ENCODE measurements around the gene DOK6. TPM values are rescaled to one million over a fixed set of nuclear protein-coding genes. Genes with fewer than 3 reads are reported as not detected.

DOK6 gene
- total RNA-seq, 1 experiment from 2014 or later = not detected

- H3K27ac Mint-ChIP-seq (ENCODE audit: unreplicated experiment) = no peak overlapping the region
- no TSS peak for BruUV-seq (replicated peaks)
- no peaks in the 10 kb centered on the region for H3K36me3 Mint-ChIP-seq (ENCODE audit: insufficient read depth, unreplicated experiment)
- H3K9me3 Mint-ChIP-seq (ENCODE audit: low read depth, unreplicated experiment) = no peaks in the 10 kb centered on the region
- intact Hi-C loops (cut with micrococcal nuclease; ENCODE audit: unreplicated experiment) = no loop called here
- no peak for DNase-seq
- H3K27me3 Mint-ChIP-seq (ENCODE audit: unreplicated experiment) = no peaks in the 10 kb centered on the region
- H3K4me3 Mint-ChIP-seq (ENCODE audit: low read depth, unreplicated experiment) = no peak overlapping the region
- no peak for TF ChIP-seq CTCF (IDR thresholded peaks at IDR 0.05; ENCODE audit: unreplicated experiment)
- H3K4me1 Mint-ChIP-seq (ENCODE audit: low read depth, unreplicated experiment) = no peaks in the 10 kb centered on the region
- CTCF ChIA-PET = no interaction called here
Measured at GRCh38 chr18:69697689-69698088, 297.0 kb downstream of the DOK6 start.

- BruUV-seq (replicated peaks) = no TSS peak
- H3K4me1 Mint-ChIP-seq (ENCODE audit: low read depth, unreplicated experiment) = no peaks in the 10 kb centered on the region
- H3K27ac Mint-ChIP-seq (ENCODE audit: unreplicated experiment) = no peak overlapping the region
Measured at GRCh38 chr18:69701305-69701704, 300.6 kb downstream of the DOK6 start.

GRCh38 chr18:69703461-69703860 is 302.8 kb downstream of the DOK6 start:
- no peak for DNase-seq
- Mint-ChIP-seq H3K36me3 (ENCODE audit: insufficient read depth, unreplicated experiment) (no peaks in the 10 kb centered on the region), H3K27me3 (ENCODE audit: unreplicated experiment) (no peaks in the 10 kb centered on the region), H3K27ac (ENCODE audit: unreplicated experiment) (no peak overlapping the region), H3K4me1 (ENCODE audit: low read depth, unreplicated experiment) (no peaks in the 10 kb centered on the region), H3K4me3 (ENCODE audit: low read depth, unreplicated experiment) (no peak overlapping the region), H3K9me3 (ENCODE audit: low read depth, unreplicated experiment) (no peaks in the 10 kb centered on the region)
- intact Hi-C loops (cut with micrococcal nuclease; ENCODE audit: unreplicated experiment) = no loop called here
- CTCF ChIA-PET = no interaction called here
- TF ChIP-seq CTCF (IDR thresholded peaks at IDR 0.05; ENCODE audit: unreplicated experiment) = no peak
- no TSS peak for BruUV-seq (replicated peaks)

More at GRCh38 chr18:69701305-69701704, 300.6 kb downstream of the DOK6 start:
- TF ChIP-seq CTCF (IDR thresholded peaks at IDR 0.05; ENCODE audit: unreplicated experiment) = no peak
- H3K4me3 Mint-ChIP-seq (ENCODE audit: low read depth, unreplicated experiment) = no peak overlapping the region
- H3K27me3 Mint-ChIP-seq (ENCODE audit: unreplicated experiment) = no peaks in the 10 kb centered on the region
- intact Hi-C loops (cut with micrococcal nuclease; ENCODE audit: unreplicated experiment) = no loop called here
- no peaks in the 10 kb centered on the region for H3K9me3 Mint-ChIP-seq (ENCODE audit: low read depth, unreplicated experiment)
- H3K36me3 Mint-ChIP-seq (ENCODE audit: insufficient read depth, unreplicated experiment) = no peaks in the 10 kb centered on the region
- DNase-seq = no peak
- CTCF ChIA-PET = no interaction called here

GRCh38 chr18:69705987-69706386 is 305.3 kb downstream of the DOK6 start:
- Mint-ChIP-seq H3K9me3 (ENCODE audit: low read depth, unreplicated experiment) (no peaks in the 10 kb centered on the region), H3K27me3 (ENCODE audit: unreplicated experiment) (no peaks in the 10 kb centered on the region), H3K4me3 (ENCODE audit: low read depth, unreplicated experiment) (no peak overlapping the region), H3K4me1 (ENCODE audit: low read depth, unreplicated experiment) (no peaks in the 10 kb centered on the region), H3K36me3 (ENCODE audit: insufficient read depth, unreplicated experiment) (no peaks in the 10 kb centered on the region), H3K27ac (ENCODE audit: unreplicated experiment) (no peak overlapping the region)
- BruUV-seq (replicated peaks) = no TSS peak
- no peak for DNase-seq
- TF ChIP-seq CTCF (IDR thresholded peaks at IDR 0.05; ENCODE audit: unreplicated experiment) = no peak
- CTCF ChIA-PET = no interaction called here
- intact Hi-C loops (cut with micrococcal nuclease; ENCODE audit: unreplicated experiment) = no loop called here

- Mint-ChIP-seq H3K4me1 (ENCODE audit: low read depth, unreplicated experiment) (no peaks in the 10 kb centered on the region), H3K27me3 (ENCODE audit: unreplicated experiment) (no peaks in the 10 kb centered on the region), H3K27ac (ENCODE audit: unreplicated experiment) (no peak overlapping the region), H3K4me3 (ENCODE audit: low read depth, unreplicated experiment) (no peak overlapping the region), H3K9me3 (ENCODE audit: low read depth, unreplicated experiment) (no peaks in the 10 kb centered on the region), H3K36me3 (ENCODE audit: insufficient read depth, unreplicated experiment) (no peaks in the 10 kb centered on the region)
- BruUV-seq (replicated peaks) = no TSS peak
- DNase-seq = no peak
- CTCF ChIA-PET = no interaction called here
- no peak for TF ChIP-seq CTCF (IDR thresholded peaks at IDR 0.05; ENCODE audit: unreplicated experiment)
- intact Hi-C loops (cut with micrococcal nuclease; ENCODE audit: unreplicated experiment) = no loop called here
Measured at GRCh38 chr18:69708844-69709243, 308.2 kb downstream of the DOK6 start.

All from Calu3 (cell line).